WTC11 (cell line): ENCODE measurements around the gene KSR2.

Experiments
- ATF3 ChIP-seq: sonication (generic); formaldehyde crosslinking; conservative IDR thresholded peaks from 2 replicates; pipeline ENCODE4 v1.8.1; 2022; ENCODE audit warnings: mild to moderate bottlenecking, missing genetic modification reagents
- CTCF ChIP-seq: fragments of 200-600 bp; IDR thresholded peaks from 2 replicates; pipeline ENCODE4 v1.8.0; 2022; ENCODE audit warnings: antibody characterized with exemption
- FOXJ3 ChIP-seq: sonication (generic); formaldehyde crosslinking; IDR thresholded peaks from 2 replicates; pipeline ENCODE4 v1.9.0; 2021; ENCODE audit warnings: missing genetic modification reagents, mild to moderate bottlenecking, borderline replicate concordance
- PRDM15 ChIP-seq: sonication (generic); formaldehyde crosslinking; IDR thresholded peaks from 2 replicates; pipeline ENCODE4 v1.8.0; 2022; ENCODE audit warnings: missing genetic modification reagents
- SMAD4 ChIP-seq: sonication (generic); formaldehyde crosslinking; IDR thresholded peaks from 2 replicates; pipeline ENCODE4 v1.8.0; 2022; ENCODE audit warnings: mild to moderate bottlenecking, missing genetic modification reagents
- TCF7 ChIP-seq: sonication (generic); formaldehyde crosslinking; IDR thresholded peaks from 2 replicates; pipeline ENCODE4 v1.8.0; 2022; ENCODE audit warnings: mild to moderate bottlenecking, low read depth, missing genetic modification reagents, moderate library complexity
- USF1 ChIP-seq: sonication (generic); formaldehyde crosslinking; IDR thresholded peaks from 2 replicates; pipeline ENCODE4 v1.8.0; 2022; ENCODE audit warnings: mild to moderate bottlenecking, missing genetic modification reagents
- ZNF219 ChIP-seq: sonication (generic); formaldehyde crosslinking; IDR thresholded peaks from 2 replicates; pipeline ENCODE4 v1.8.0; 2023; ENCODE audit warnings: missing genetic modification reagents, mild to moderate bottlenecking, borderline replicate concordance
- ZNF317 ChIP-seq: sonication (generic); formaldehyde crosslinking; IDR thresholded peaks from 2 replicates; pipeline ENCODE4 v1.8.1; 2023; ENCODE audit warnings: low read depth, mild to moderate bottlenecking, moderate library complexity, missing genetic modification reagents, borderline replicate concordance

- TF ChIP-seq CTCF: no peak
- TF ChIP-seq ZNF317 (CRISPR knock-in tag): no peak
- TF ChIP-seq FOXJ3 (CRISPR knock-in tag): no peak
- TF ChIP-seq PRDM15 (CRISPR knock-in tag): no peak
- no peak for TF ChIP-seq ZNF219 (CRISPR knock-in tag)
- TF ChIP-seq ATF3 (CRISPR knock-in tag): no peak
- no peak for TF ChIP-seq TCF7 (CRISPR knock-in tag)
- TF ChIP-seq USF1 (CRISPR knock-in tag): no peak
- no peak for TF ChIP-seq SMAD4 (CRISPR knock-in tag)
Measured at GRCh38 chr12:117538926-117539325, 429.9 kb downstream of the KSR2 start.
